ENCODE measurements around the gene TREH.

DNA sequence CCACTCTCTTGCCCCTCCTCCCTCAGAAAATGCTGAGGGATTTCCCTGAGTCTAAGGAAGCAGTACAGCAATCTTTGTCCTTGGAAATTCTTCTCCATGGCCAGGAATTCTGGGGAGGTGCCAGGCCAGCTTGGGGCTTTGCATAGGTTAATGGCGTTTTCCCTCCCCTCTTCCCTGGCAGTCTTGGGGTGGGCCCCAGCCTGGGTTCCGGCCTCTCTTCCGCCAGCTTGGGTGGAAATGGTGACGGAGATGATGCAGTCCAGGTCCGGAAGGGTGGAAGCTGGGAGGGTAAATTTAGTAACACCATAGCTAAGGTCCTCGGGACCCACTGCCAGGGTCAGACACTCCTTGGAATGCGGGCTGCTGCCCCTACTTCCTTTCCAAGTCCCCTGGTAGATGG, 67.1 kb downstream of the TREH start:
- TF ChIP-seq TAF1 (IDR thresholded peaks at IDR 0.05; ENCODE audit: borderline replicate concordance, insufficient read depth, low read length) (no peak), POLR2AphosphoS5 (IDR thresholded peaks at IDR 0.05; ENCODE audit: low read depth, low read length) (no peak)
- TF ChIP-seq, protein P1, sequence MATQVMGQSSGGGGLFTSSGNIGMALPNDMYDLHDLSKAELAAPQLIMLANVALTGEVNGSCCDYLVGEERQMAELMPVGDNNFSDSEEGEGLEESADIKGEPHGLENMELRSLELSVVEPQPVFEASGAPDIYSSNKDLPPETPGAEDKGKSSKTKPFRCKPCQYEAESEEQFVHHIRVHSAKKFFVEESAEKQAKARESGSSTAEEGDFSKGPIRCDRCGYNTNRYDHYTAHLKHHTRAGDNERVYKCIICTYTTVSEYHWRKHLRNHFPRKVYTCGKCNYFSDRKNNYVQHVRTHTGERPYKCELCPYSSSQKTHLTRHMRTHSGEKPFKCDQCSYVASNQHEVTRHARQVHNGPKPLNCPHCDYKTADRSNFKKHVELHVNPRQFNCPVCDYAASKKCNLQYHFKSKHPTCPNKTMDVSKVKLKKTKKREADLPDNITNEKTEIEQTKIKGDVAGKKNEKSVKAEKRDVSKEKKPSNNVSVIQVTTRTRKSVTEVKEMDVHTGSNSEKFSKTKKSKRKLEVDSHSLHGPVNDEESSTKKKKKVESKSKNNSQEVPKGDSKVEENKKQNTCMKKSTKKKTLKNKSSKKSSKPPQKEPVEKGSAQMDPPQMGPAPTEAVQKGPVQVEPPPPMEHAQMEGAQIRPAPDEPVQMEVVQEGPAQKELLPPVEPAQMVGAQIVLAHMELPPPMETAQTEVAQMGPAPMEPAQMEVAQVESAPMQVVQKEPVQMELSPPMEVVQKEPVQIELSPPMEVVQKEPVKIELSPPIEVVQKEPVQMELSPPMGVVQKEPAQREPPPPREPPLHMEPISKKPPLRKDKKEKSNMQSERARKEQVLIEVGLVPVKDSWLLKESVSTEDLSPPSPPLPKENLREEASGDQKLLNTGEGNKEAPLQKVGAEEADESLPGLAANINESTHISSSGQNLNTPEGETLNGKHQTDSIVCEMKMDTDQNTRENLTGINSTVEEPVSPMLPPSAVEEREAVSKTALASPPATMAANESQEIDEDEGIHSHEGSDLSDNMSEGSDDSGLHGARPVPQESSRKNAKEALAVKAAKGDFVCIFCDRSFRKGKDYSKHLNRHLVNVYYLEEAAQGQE (IDR thresholded peaks at IDR 0.05; ENCODE audit: insufficient read depth in 1 of 2, low read depth in 2 of 2, low read length in 2 of 2): no peak
